ENCODE data around the gene HIPK2.

HIPK2 gene

GRCh38 chr7:139798221-139798620 lies 20.4 kb upstream of the HIPK2 start:
- DNase-seq (ENCODE audit: low read depth), result no peak

GRCh38 chr7:139797607-139798006 lies 19.8 kb upstream of the HIPK2 start:
- no peak for DNase-seq (ENCODE audit: low read depth)
- TF ChIP-seq CTCF (IDR thresholded peaks at IDR 0.05; ENCODE audit: low read depth, low read length) (no peak), MAX (IDR thresholded peaks at IDR 0.05; ENCODE audit: low read depth, low read length) (no peak), MYC (IDR thresholded peaks at IDR 0.05; ENCODE audit: low read depth, low read length) (no peak), POLR2A (IDR thresholded peaks at IDR 0.05; ENCODE audit: extremely low read depth, insufficient read length) (no peak)
- H3K4me3 ChIP-seq (ENCODE audit: low read depth, low read length), result no peak overlapping the region

More at GRCh38 chr7:139798221-139798620, 20.4 kb upstream of the HIPK2 start:
- H3K4me3 ChIP-seq (ENCODE audit: low read depth, low read length), result no peak overlapping the region
- TF ChIP-seq POLR2A (IDR thresholded peaks at IDR 0.05; ENCODE audit: extremely low read depth, insufficient read length) (no peak), MYC (IDR thresholded peaks at IDR 0.05; ENCODE audit: low read depth, low read length) (no peak), CTCF (IDR thresholded peaks at IDR 0.05; ENCODE audit: low read depth, low read length) (no peak), MAX (IDR thresholded peaks at IDR 0.05; ENCODE audit: low read depth, low read length) (no peak)

GRCh38 chr7:139791316-139791715 lies 13.5 kb upstream of the HIPK2 start:
- H3K4me3 ChIP-seq (ENCODE audit: low read depth, low read length), result no peak overlapping the region
- no peak for DNase-seq (ENCODE audit: low read depth)
- TF ChIP-seq MYC (IDR thresholded peaks at IDR 0.05; ENCODE audit: low read depth, low read length) (no peak), CTCF (IDR thresholded peaks at IDR 0.05; ENCODE audit: low read depth, low read length) (no peak), MAX (IDR thresholded peaks at IDR 0.05; ENCODE audit: low read depth, low read length) (no peak), POLR2A (IDR thresholded peaks at IDR 0.05; ENCODE audit: extremely low read depth, insufficient read length) (no peak)

- DNase-seq (ENCODE audit: low read depth), result no peak
- no peak for TF ChIP-seq CTCF (IDR thresholded peaks at IDR 0.05; ENCODE audit: low read depth, low read length)
- no peak for TF ChIP-seq POLR2A (IDR thresholded peaks at IDR 0.05; ENCODE audit: extremely low read depth, insufficient read length)
- H3K4me3 ChIP-seq (ENCODE audit: low read depth, low read length), result no peak overlapping the region
Measured at GRCh38 chr7:139784648-139785047, 6.8 kb upstream of the HIPK2 start.

GRCh38 chr7:139783647-139784385 lies 6.0 kb upstream of the HIPK2 start:
- TF ChIP-seq CTCF (IDR thresholded peaks at IDR 0.05; ENCODE audit: low read depth, low read length), result no peak
- no peak for TF ChIP-seq POLR2A (IDR thresholded peaks at IDR 0.05; ENCODE audit: extremely low read depth, insufficient read length)
- TF ChIP-seq MYC (IDR thresholded peaks at IDR 0.05; ENCODE audit: low read depth, low read length), result no peak
- TF ChIP-seq MAX (IDR thresholded peaks at IDR 0.05; ENCODE audit: low read depth, low read length), result no peak
- no peak overlapping the region for H3K4me3 ChIP-seq (ENCODE audit: low read depth, low read length)
- DNase-seq (ENCODE audit: low read depth), result peak; percentile 45

Measured in NB4 (cell line).